ENCODE results near the gene S100A4.

Gene S100A4

DNA sequence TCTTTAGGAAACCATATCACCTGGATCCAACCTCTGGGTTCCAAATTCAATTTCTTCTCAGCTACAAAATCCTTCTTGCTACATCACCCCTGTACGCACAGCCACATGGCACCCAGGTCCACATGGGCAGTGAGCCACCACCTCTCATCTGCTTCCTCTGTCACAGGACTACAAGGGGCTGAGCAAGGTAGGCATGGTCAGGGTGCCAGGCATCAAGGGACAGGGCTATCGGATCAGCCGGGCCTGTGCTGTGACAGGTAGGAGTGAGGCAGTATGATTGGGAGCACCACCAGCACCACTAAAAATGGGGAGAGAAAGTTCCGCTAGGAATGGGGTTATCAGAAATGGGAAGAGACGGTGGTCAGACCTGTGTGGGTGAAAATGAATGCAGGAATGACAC is 39.2 kb downstream of the S100A4 start:
- TF ChIP-seq, protein P1, sequence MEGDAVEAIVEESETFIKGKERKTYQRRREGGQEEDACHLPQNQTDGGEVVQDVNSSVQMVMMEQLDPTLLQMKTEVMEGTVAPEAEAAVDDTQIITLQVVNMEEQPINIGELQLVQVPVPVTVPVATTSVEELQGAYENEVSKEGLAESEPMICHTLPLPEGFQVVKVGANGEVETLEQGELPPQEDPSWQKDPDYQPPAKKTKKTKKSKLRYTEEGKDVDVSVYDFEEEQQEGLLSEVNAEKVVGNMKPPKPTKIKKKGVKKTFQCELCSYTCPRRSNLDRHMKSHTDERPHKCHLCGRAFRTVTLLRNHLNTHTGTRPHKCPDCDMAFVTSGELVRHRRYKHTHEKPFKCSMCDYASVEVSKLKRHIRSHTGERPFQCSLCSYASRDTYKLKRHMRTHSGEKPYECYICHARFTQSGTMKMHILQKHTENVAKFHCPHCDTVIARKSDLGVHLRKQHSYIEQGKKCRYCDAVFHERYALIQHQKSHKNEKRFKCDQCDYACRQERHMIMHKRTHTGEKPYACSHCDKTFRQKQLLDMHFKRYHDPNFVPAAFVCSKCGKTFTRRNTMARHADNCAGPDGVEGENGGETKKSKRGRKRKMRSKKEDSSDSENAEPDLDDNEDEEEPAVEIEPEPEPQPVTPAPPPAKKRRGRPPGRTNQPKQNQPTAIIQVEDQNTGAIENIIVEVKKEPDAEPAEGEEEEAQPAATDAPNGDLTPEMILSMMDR (IDR thresholded peaks at IDR 0.05; ENCODE audit: control insufficient read depth, extremely low read depth, insufficient read depth), result no peak
- no peak overlapping the region for H3K4me3 ChIP-seq (ENCODE audit: low read depth, low read length)
- DNase-seq (ENCODE audit: low read depth), result no peak

DNA sequence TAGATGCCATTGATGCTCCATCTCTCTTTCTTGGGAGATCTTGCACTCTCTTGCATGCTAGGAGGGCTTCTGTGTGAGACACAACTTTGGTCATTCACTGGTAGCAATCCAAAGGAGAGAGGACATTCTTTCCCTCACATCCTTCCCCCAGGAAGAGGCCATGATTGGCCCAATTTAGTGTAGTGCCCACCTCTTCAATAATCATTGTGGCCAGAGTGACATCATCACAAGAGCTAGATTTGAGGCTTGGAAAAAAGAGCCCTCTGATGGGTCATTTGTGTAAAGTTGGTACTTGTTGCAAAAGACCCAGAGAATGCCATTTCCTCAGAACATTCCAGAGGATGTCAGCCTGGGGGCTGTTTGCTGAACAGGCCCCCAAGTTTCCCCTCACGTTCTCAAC is 40.0 kb downstream of the S100A4 start:
- no peak for DNase-seq (ENCODE audit: low read depth)
- H3K4me3 ChIP-seq (ENCODE audit: low read depth, low read length), result no peak overlapping the region
- TF ChIP-seq, protein P1 (IDR thresholded peaks at IDR 0.05; ENCODE audit: control insufficient read depth, extremely low read depth, insufficient read depth), result no peak

DNA sequence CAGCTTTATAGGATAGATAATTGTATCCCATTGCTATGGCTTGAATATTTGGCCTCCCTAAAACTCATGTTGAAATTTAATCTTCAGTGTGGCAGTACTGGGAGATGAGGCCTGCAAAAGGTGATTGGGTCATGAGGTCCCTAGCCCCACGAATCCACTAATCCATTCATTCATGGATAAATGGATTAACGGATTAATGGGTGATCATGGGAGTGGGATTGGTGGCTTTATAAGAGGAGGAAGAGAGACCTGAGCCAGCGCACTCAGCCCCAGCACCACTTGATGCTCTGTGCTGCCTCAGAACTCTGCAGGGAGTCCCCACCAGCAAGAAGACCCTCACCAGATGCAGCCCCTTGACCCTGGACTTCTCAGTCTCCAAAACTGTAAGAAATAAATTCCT is 41.8 kb downstream of the S100A4 start:
- DNase-seq (ENCODE audit: low read depth), result no peak
- TF ChIP-seq, protein P1 (IDR thresholded peaks at IDR 0.05; ENCODE audit: control insufficient read depth, extremely low read depth, insufficient read depth), result no peak
- no peak overlapping the region for H3K4me3 ChIP-seq (ENCODE audit: low read depth, low read length)

DNA sequence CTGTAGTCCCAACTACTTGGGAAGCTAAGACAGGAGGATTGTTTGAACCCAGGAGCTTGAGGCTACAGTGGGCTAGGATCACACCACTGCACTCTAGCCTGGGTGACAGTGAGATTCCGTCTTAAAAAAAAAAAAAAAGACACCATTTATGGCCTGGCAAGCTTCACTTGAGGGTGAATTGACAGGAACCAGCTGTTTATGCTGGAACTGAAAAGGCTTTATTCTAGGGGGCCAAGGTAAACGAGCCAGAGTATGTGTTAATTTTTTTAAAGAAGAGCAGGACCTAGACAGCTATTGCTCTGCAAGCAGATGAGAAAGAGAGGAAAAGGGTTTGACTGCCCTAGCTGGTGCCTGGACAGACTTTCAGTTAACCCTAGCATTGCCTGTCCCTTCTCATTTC is 46.9 kb downstream of the S100A4 start:
- TF ChIP-seq, protein P1 (IDR thresholded peaks at IDR 0.05; ENCODE audit: control insufficient read depth, extremely low read depth, insufficient read depth), result no peak
- H3K4me3 ChIP-seq (ENCODE audit: low read depth, low read length), result no peak overlapping the region
- DNase-seq (ENCODE audit: low read depth), result no peak

DNA sequence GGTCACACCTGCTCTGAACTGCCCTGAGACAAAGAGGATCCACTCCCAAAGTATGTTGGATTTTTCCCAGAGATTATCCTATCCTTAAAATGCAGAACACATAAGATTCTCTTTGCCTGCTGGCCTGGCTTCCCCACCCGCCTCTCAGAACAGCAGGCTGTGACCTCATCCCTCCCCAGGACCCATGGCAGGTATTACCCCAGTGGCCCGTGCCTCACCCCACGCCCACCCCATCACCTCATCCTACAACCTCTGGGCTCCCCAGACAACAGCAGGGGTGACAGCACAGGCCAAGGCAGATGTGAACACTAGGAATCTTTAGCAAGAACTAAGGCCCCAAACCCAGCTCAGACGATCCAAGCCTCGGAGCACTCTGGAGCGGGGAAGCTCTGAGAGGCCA is 50.1 kb downstream of the S100A4 start:
- DNase-seq (ENCODE audit: low read depth), result no peak
- no peak overlapping the region for H3K4me3 ChIP-seq (ENCODE audit: low read depth, low read length)
- TF ChIP-seq, protein P1 (IDR thresholded peaks at IDR 0.05; ENCODE audit: control insufficient read depth, extremely low read depth, insufficient read depth), result no peak

DNA sequence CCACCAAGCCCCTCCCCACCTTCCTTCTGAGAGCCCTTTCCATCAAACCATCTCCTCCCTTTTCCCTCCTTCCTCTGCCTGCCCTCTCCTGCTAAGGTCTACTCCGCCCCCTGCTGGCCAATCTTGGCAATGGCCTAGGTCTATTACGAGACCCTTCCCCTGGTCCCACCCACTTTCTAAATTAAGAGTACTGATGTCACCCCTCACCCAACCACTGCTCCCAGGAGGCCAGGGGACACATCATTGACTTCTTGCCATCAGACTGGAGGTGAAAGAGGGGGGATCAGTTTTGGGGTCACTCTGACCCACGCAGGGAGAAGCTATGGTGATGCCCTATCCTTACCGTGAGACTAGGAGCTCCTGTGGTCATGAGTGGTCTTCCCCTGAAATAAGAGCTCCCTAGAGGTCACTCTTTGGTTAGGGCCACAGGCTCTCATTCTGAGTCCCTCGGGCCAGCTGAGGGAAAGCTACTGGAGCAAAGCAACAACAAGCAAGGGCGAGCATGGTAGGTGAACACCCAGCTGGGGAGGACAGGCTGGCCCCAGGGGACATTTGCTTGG is 50.5 kb downstream of the S100A4 start:
- no peak for DNase-seq (ENCODE audit: low read depth)
- H3K4me3 ChIP-seq (ENCODE audit: low read depth, low read length), result no peak overlapping the region
- TF ChIP-seq, protein P1 (IDR thresholded peaks at IDR 0.05; ENCODE audit: control insufficient read depth, extremely low read depth, insufficient read depth), result peak; percentile 96

Data from LNCaP clone FGC (cell line).